HepG2 (cell line): ENCODE results near the gene HYAL1. TPM values are rescaled to one million over a fixed set of nuclear protein-coding genes. Genes with fewer than 3 reads are reported as not detected.

Experiments used
- BCL3 ChIP-seq: sonication (generic); formaldehyde crosslinking; IDR thresholded peaks from 2 replicates; pipeline ENCODE4 v1.5.1; 2020; ENCODE audit warnings: mild to moderate bottlenecking, missing genetic modification reagents, moderate library complexity
- BCL6 ChIP-seq: IDR thresholded peaks from 2 replicates; pipeline ENCODE4 v1.6.1; 2016; ENCODE audit warnings: missing genetic modification reagents, missing compliant biosample characterization
- CSRNP1 ChIP-seq: sonication (generic); formaldehyde crosslinking; IDR thresholded peaks from 2 replicates; pipeline ENCODE4 v1.8.1; 2023; ENCODE audit warnings: mild to moderate bottlenecking, missing genetic modification reagents
- DR1 ChIP-seq: sonication (generic); formaldehyde crosslinking; IDR thresholded peaks from 2 replicates; pipeline ENCODE4 v1.8.0; 2021; ENCODE audit warnings: mild to moderate bottlenecking, missing genetic modification reagents, inconsistent platforms
- ETV6 ChIP-seq: sonication (generic); formaldehyde crosslinking; conservative IDR thresholded peaks from 2 replicates; pipeline ENCODE4 v1.4.0; 2020; ENCODE audit warnings: missing genetic modification reagents
- FOSL1 ChIP-seq: sonication (generic); formaldehyde crosslinking; IDR thresholded peaks from 2 replicates; pipeline ENCODE4 v1.9.0; 2021; ENCODE audit warnings: missing genetic modification reagents, borderline replicate concordance
- KAT7 ChIP-seq: IDR thresholded peaks from 2 replicates; pipeline ENCODE4 v1.6.1; 2018; ENCODE audit warnings: borderline replicate concordance, missing compliant biosample characterization
- RNF219 ChIP-seq: sonication (generic); formaldehyde crosslinking; IDR thresholded peaks from 2 replicates; pipeline ENCODE4 v1.5.0; 2020; ENCODE audit warnings: mild to moderate bottlenecking, missing genetic modification reagents
- SP5 ChIP-seq: IDR thresholded peaks from 2 replicates; pipeline ENCODE4 v1.6.1; 2016; ENCODE audit warnings: low read depth, borderline replicate concordance
- ZNF691 ChIP-seq: sonication (generic); formaldehyde crosslinking; IDR thresholded peaks from 2 replicates; pipeline ENCODE4 v1.4.0; 2020; ENCODE audit warnings: missing genetic modification reagents, low read depth, mild to moderate bottlenecking, borderline replicate concordance
- ZNF704 ChIP-seq: sonication (generic); formaldehyde crosslinking; IDR thresholded peaks from 2 replicates; pipeline ENCODE4 v1.8.1; 2023; ENCODE audit warnings: mild to moderate bottlenecking, inconsistent platforms, moderate library complexity, missing genetic modification reagents, borderline replicate concordance
- ZNF770 ChIP-seq: sonication (generic); formaldehyde crosslinking; IDR thresholded peaks from 2 replicates; pipeline ENCODE4 v1.5.0; 2020; ENCODE audit warnings: mild to moderate bottlenecking, missing genetic modification reagents
- polyA plus RNA-seq, 8 experiments: library from polyadenylated mRNA; depleted of rRNA in 3 of 8; stranded (reverse) in 7 of 8; unstranded in 1 of 8; fragments of >200 nt; fragmentation: Illumina TruSeq in 4 of 8; extraction: Trizol in 4 of 8; gene quantifications; 2 replicates each; pipeline versions ENCODE4 v1.2.1 to v1.2.3, GENCODE V29; 2011 to 2016; ENCODE audit warnings: low read depth in 4 of 8, missing spikeins in 1 of 8, mixed read lengths in 1 of 8; ENCODE audit not compliant: insufficient read depth in 1 of 8
- total RNA-seq, 5 experiments: library from RNA; depleted of rRNA; stranded (reverse); fragments of >200 nt; fragmentation: Illumina TruSeq; extraction: Trizol; gene quantifications; 2 replicates each; pipeline ENCODE4 v1.2.3, GENCODE V29; 2016; ENCODE audit warnings: low read depth in 1 of 5

HYAL1 gene
- total and polyA plus RNA-seq, 2 of the 13 experiments (the other 11 are each of a cell fraction or from before 2014, with no cell fraction given) = 76.5 to 193 TPM

- TF ChIP-seq ZNF691 (CRISPR knock-in tag) (peak; percentile 63; the same call in 1 of the 2 replicates), KAT7 (CRISPR knock-in tag) (no peak), RNF219 (CRISPR knock-in tag) (no peak), ZNF704 (CRISPR knock-in tag) (peak; percentile 86; the same call in 1 of the 2 replicates), ETV6 (peak; percentile 90; the same call in 1 of the 2 replicates), SP5 (CRISPR knock-in tag) (peak; percentile 64; the same call in 1 of the 2 replicates), DR1 (CRISPR knock-in tag) (peak; percentile 77), FOSL1 (CRISPR knock-in tag) (0 out of 2 replicates have a peak, but pooled peaks have one; percentile 6), CSRNP1 (CRISPR knock-in tag) (peak; percentile 98), BCL3 (peak; percentile 95), BCL6 (CRISPR knock-in tag) (no peak; the same call in 1 of the 2 replicates), ZNF770 (CRISPR knock-in tag) (0 out of 2 replicates have a peak, but pooled peaks have one; percentile 33)
These were observed 47.4 kb upstream of the HYAL1 start, which contains the start of the genes CYB561D2 and NPRL2 (continued) for GRCh38 chr3:50350527-50351322.
